C4-2B (cell line): ENCODE data around the gene KRTAP5-1.

Experiments
- ZFX ChIP-seq: fragments of 450-650 bp; IDR thresholded peaks from 2 replicates; pipeline ENCODE4 v1.6.1; 2017
- TF ChIP-seq, protein P1 (sequence below): fragments of 450-650 bp; conservative IDR thresholded peaks from 2 replicates; pipeline ENCODE4 v1.5.1; 2017; ENCODE audit warnings: mild to moderate bottlenecking

DNA sequence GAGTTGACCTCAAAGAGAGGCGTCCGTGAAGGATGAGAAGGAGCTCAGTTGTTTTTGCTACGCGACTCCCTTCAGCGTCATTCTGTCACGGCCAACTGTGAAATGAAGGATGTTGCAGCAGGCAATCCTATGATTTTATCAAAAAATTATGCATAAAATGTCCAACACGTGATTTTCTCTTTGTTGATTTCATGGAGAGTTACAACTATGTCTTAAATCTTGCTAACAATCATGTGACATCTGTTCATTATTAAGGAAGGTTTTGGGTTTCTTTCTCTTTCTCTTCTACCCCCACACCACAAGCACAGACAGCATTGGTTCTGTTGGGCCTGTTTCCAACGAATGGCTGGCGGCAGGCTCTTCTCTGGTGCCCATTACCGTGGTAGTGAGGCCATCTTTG, 33.1 kb upstream of the KRTAP5-1 start:
- TF ChIP-seq, protein P1, sequence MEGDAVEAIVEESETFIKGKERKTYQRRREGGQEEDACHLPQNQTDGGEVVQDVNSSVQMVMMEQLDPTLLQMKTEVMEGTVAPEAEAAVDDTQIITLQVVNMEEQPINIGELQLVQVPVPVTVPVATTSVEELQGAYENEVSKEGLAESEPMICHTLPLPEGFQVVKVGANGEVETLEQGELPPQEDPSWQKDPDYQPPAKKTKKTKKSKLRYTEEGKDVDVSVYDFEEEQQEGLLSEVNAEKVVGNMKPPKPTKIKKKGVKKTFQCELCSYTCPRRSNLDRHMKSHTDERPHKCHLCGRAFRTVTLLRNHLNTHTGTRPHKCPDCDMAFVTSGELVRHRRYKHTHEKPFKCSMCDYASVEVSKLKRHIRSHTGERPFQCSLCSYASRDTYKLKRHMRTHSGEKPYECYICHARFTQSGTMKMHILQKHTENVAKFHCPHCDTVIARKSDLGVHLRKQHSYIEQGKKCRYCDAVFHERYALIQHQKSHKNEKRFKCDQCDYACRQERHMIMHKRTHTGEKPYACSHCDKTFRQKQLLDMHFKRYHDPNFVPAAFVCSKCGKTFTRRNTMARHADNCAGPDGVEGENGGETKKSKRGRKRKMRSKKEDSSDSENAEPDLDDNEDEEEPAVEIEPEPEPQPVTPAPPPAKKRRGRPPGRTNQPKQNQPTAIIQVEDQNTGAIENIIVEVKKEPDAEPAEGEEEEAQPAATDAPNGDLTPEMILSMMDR, result no peak
- TF ChIP-seq ZFX, result no peak
